ENCODE measurements around the gene SYT12.

GRCh38 chr11:67044496-67044895 lies 21.6 kb downstream of the SYT12 start:
- no peak for TF ChIP-seq CTCF (IDR thresholded peaks at IDR 0.05)
- no peak for TF ChIP-seq EZH2 (IDR thresholded peaks at IDR 0.05; ENCODE audit: borderline replicate concordance, insufficient read depth, low read depth, low read length, poor library complexity, severe bottlenecking)

All from B cell (primary cell).